DND-41 (cell line): ENCODE results near the gene INHBB.

Experiments used
- CTCF ChIP-seq: IDR thresholded peaks from 2 replicates; pipeline ENCODE4 v1.5.1; 2012; ENCODE audit warnings: borderline replicate concordance, low read length, moderate library complexity, mild to moderate bottlenecking; ENCODE audit not compliant: poor library complexity, severe bottlenecking; ENCODE audit errors: extremely low read depth
- EZH2 ChIP-seq: IDR thresholded peaks from 3 replicates; pipeline ENCODE4 v1.6.1; 2012; ENCODE audit warnings: borderline replicate concordance, low read depth, mild to moderate bottlenecking, moderate library complexity, low read length, inconsistent platforms; ENCODE audit not compliant: severe bottlenecking

GRCh38 chr2:120317916-120318315, 28.0 kb upstream of the INHBB start:
- TF ChIP-seq CTCF (no peak), EZH2 (no peak)
